GM11168 (cell line): Measurements from ENCODE around the gene HTRA3.

Experiments
- in situ Hi-C: fragments of 300-500 bp; cut with MboI; formaldehyde crosslinking; loops from one replicate; pipeline ENCODE4 v1.12.0; 2022; ENCODE audit warnings: low sequenced_read_pairs; ENCODE audit not compliant: unreplicated experiment

Gene HTRA3

GRCh38 chr4:8321220-8321619 lies 51.7 kb downstream of the HTRA3 start:
- in situ Hi-C loops, result no loop called here

GRCh38 chr4:8321771-8322170 lies 52.2 kb downstream of the HTRA3 start:
- in situ Hi-C loops, result no loop called here

GRCh38 chr4:8322794-8323704 lies 53.5 kb downstream of the HTRA3 start:
- in situ Hi-C loops, result no loop called here

GRCh38 chr4:8323947-8324555 lies 54.5 kb downstream of the HTRA3 start:
- in situ Hi-C loops, result no loop called here

GRCh38 chr4:8324640-8325239 lies 55.2 kb downstream of the HTRA3 start:
- in situ Hi-C loops, result no loop called here

- in situ Hi-C loops, result no loop called here
Observed at GRCh38 chr4:8325291-8325973, 55.9 kb downstream of the HTRA3 start.

- in situ Hi-C loops, result no loop called here
Observed at GRCh38 chr4:8326206-8326605, 56.7 kb downstream of the HTRA3 start.

- in situ Hi-C loops, result no loop called here
Observed at GRCh38 chr4:8328456-8328855, 58.9 kb downstream of the HTRA3 start.

GRCh38 chr4:8328866-8329559 lies 59.5 kb downstream of the HTRA3 start:
- in situ Hi-C loops, result no loop called here

GRCh38 chr4:8329560-8329858 lies 60.0 kb downstream of the HTRA3 start:
- in situ Hi-C loops, result no loop called here

GRCh38 chr4:8329859-8330761 lies 60.6 kb downstream of the HTRA3 start:
- in situ Hi-C loops, result no loop called here

- in situ Hi-C loops, result no loop called here
Observed at GRCh38 chr4:8330821-8331574, 61.4 kb downstream of the HTRA3 start.

- in situ Hi-C loops, result no loop called here
Observed at GRCh38 chr4:8331575-8331955, 62.0 kb downstream of the HTRA3 start.

- in situ Hi-C loops, result no loop called here
Observed at GRCh38 chr4:8332038-8332857, 62.7 kb downstream of the HTRA3 start.

- in situ Hi-C loops, result no loop called here
Observed at GRCh38 chr4:8332891-8333331, 63.4 kb downstream of the HTRA3 start.

- in situ Hi-C loops, result no loop called here
Observed at GRCh38 chr4:8333726-8334460, 64.3 kb downstream of the HTRA3 start.

- in situ Hi-C loops, result no loop called here
Observed at GRCh38 chr4:8334786-8335460, 65.4 kb downstream of the HTRA3 start.
